ENCODE results near the gene RARRES2. TPM values are rescaled to one million over a fixed set of nuclear protein-coding genes. Genes with fewer than 3 reads are reported as not detected.

The RARRES2 gene
- total and polyA plus RNA-seq, 2 of the 13 experiments (the other 11 are each of a cell fraction or from before 2014, with no cell fraction given), result 134 to 172 TPM

DNA sequence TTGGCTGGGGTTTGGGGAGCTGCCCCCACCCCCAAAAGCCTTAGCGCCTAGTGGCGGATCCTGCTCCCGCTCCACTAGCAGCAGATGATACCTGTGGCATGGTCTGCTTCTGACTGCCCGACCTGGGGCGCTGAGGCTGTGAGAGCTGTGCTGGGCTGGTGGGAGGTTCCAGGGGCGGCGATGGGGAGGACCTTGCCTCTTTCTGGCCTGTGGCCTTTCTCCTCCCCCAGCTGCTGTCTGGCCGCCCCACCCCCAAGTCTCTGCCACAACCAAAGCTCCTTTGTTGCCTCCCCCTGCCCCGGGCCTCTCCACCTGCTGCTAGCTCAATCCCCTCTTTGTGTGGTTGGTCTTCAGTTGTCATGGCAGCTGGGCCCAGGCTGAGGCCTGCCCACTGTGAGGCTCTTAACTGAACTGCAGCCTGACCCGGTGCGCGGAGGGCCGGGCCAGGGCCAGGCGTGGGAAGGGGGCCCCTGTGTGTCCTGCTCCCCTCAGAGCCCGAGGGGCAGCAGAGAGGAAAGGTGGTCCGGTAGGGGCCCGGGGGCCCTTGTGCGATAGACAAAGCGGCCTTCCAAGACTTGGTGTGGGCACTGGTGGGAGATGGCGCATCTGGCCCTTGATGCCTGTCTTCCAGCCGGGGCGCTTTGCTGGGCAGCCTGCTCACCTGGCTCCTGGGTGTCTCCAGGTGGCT, 42.4 kb upstream of the RARRES2 start (continued):
- TF ChIP-seq, protein P1, sequence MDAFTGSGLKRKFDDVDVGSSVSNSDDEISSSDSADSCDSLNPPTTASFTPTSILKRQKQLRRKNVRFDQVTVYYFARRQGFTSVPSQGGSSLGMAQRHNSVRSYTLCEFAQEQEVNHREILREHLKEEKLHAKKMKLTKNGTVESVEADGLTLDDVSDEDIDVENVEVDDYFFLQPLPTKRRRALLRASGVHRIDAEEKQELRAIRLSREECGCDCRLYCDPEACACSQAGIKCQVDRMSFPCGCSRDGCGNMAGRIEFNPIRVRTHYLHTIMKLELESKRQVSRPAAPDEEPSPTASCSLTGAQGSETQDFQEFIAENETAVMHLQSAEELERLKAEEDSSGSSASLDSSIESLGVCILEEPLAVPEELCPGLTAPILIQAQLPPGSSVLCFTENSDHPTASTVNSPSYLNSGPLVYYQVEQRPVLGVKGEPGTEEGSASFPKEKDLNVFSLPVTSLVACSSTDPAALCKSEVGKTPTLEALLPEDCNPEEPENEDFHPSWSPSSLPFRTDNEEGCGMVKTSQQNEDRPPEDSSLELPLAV (CRISPR knock-in tag; conservative IDR thresholded peaks at IDR 0.05; ENCODE audit: low read depth), result no peak
- TF ChIP-seq ZNF546 (CRISPR knock-in tag; conservative IDR thresholded peaks at IDR 0.05) (0 out of 2 replicates have a peak, but pooled peaks have one; percentile 39), MIER3 (CRISPR knock-in tag; IDR thresholded peaks at IDR 0.05; ENCODE audit: borderline replicate concordance) (peak; percentile 34; the same call in 1 of the 2 replicates), KDM5B (CRISPR knock-in tag; IDR thresholded peaks at IDR 0.05; ENCODE audit: borderline replicate concordance) (peak; percentile 27; the same call in 1 of the 2 replicates), ZNF678 (CRISPR knock-in tag; IDR thresholded peaks at IDR 0.05) (0 out of 2 replicates have a peak, but pooled peaks have one; percentile 64), ZNF883 (CRISPR knock-in tag; IDR thresholded peaks at IDR 0.05; ENCODE audit: not compliant biosample characterization) (no peak), ZNF431 (CRISPR knock-in tag; IDR thresholded peaks at IDR 0.05; ENCODE audit: borderline replicate concordance, low read depth) (no peak), TBX3 (IDR thresholded peaks at IDR 0.05; ENCODE audit: borderline replicate concordance) (0 out of 2 replicates have a peak, but pooled peaks have one; percentile 10), CEBPB (IDR thresholded peaks at IDR 0.05; ENCODE audit: borderline replicate concordance, low read depth, low read length) (no peak), HOXA9 (CRISPR knock-in tag; IDR thresholded peaks at IDR 0.05; ENCODE audit: borderline replicate concordance) (no peak), U2AF2 (IDR thresholded peaks at IDR 0.05; ENCODE audit: low read depth, low read length) (peak; percentile 97), ZNF709 (CRISPR knock-in tag; IDR thresholded peaks at IDR 0.05) (no peak), ZNF703 (CRISPR knock-in tag; IDR thresholded peaks at IDR 0.05; ENCODE audit: borderline replicate concordance) (no peak), ZFY (CRISPR knock-in tag; IDR thresholded peaks at IDR 0.05) (peak; percentile 92), YEATS4 (CRISPR knock-in tag; IDR thresholded peaks at IDR 0.05; ENCODE audit: borderline replicate concordance) (no peak), NFRKB (IDR thresholded peaks at IDR 0.05) (no peak), FOXA1 (IDR thresholded peaks at IDR 0.05) (no peak), FOXA1 (CRISPR knock-in tag; IDR thresholded peaks at IDR 0.05) (no peak), SP4 (CRISPR knock-in tag; IDR thresholded peaks at IDR 0.05) (peak; percentile 91)
- TF ChIP-seq, protein P2, sequence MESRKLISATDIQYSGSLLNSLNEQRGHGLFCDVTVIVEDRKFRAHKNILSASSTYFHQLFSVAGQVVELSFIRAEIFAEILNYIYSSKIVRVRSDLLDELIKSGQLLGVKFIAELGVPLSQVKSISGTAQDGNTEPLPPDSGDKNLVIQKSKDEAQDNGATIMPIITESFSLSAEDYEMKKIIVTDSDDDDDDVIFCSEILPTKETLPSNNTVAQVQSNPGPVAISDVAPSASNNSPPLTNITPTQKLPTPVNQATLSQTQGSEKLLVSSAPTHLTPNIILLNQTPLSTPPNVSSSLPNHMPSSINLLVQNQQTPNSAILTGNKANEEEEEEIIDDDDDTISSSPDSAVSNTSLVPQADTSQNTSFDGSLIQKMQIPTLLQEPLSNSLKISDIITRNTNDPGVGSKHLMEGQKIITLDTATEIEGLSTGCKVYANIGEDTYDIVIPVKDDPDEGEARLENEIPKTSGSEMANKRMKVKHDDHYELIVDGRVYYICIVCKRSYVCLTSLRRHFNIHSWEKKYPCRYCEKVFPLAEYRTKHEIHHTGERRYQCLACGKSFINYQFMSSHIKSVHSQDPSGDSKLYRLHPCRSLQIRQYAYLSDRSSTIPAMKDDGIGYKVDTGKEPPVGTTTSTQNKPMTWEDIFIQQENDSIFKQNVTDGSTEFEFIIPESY (CRISPR knock-in tag; IDR thresholded peaks at IDR 0.05), result peak; percentile 13; the same call in 1 of the 2 replicates
- TF ChIP-seq, protein P3, sequence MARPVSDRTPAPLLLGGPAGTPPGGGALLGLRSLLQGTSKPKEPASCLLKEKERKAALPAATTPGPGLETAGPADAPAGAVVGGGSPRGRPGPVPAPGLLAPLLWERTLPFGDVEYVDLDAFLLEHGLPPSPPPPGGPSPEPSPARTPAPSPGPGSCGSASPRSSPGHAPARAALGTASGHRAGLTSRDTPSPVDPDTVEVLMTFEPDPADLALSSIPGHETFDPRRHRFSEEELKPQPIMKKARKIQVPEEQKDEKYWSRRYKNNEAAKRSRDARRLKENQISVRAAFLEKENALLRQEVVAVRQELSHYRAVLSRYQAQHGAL (CRISPR knock-in tag; IDR thresholded peaks at IDR 0.05; ENCODE audit: not compliant biosample characterization), result peak; percentile 72
- TF ChIP-seq, protein P4, sequence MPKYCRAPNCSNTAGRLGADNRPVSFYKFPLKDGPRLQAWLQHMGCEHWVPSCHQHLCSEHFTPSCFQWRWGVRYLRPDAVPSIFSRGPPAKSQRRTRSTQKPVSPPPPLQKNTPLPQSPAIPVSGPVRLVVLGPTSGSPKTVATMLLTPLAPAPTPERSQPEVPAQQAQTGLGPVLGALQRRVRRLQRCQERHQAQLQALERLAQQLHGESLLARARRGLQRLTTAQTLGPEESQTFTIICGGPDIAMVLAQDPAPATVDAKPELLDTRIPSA (CRISPR knock-in tag; IDR thresholded peaks at IDR 0.05; ENCODE audit: borderline replicate concordance), result no peak
- TF ChIP-seq, protein P5, sequence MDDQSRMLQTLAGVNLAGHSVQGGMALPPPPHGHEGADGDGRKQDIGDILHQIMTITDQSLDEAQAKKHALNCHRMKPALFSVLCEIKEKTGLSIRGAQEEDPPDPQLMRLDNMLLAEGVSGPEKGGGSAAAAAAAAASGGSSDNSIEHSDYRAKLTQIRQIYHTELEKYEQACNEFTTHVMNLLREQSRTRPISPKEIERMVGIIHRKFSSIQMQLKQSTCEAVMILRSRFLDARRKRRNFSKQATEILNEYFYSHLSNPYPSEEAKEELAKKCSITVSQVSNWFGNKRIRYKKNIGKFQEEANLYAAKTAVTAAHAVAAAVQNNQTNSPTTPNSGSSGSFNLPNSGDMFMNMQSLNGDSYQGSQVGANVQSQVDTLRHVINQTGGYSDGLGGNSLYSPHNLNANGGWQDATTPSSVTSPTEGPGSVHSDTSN (CRISPR knock-in tag; IDR thresholded peaks at IDR 0.05; ENCODE audit: borderline replicate concordance), result no peak

Measured in HepG2 (cell line).